Activated CD8-positive, alpha-beta memory T cell treated with anti-CD3 and anti-CD28 coated beads for 1 hour (primary cell): Measurements from ENCODE around the gene EIF3D.
"Not testable (repeated sequence)": the region's sequence is repeated elsewhere in the genome, so short reads cannot be mapped to it uniquely, and the experiment has no call there.

Source experiments
- DNase-seq, 2 donors: peaks; one replicate each; pipeline ENCODE4 v3.0.0-alpha.2; 2020; ENCODE audit warnings: low read depth in 1 of 2; ENCODE audit errors: extremely low read depth in 1 of 2

EIF3D gene

GRCh38 chr22:36550701-36551495 is 21.9 kb upstream of the EIF3D start:
- no peak for DNase-seq

GRCh38 chr22:36549033-36549432 is 20.1 kb upstream of the EIF3D start:
- no peak for DNase-seq

- no peak for DNase-seq
Observed at GRCh38 chr22:36548606-36549005, 19.6 kb upstream of the EIF3D start.

- DNase-seq, result no peak
Observed at GRCh38 chr22:36546932-36547331, 18.0 kb upstream of the EIF3D start.

GRCh38 chr22:36546092-36546804 is 17.3 kb upstream of the EIF3D start:
- DNase-seq, result no peak

GRCh38 chr22:36544107-36544620 is 15.2 kb upstream of the EIF3D start:
- DNase-seq, result no peak

GRCh38 chr22:36541831-36542411 is 13.0 kb upstream of the EIF3D start:
- no peak for DNase-seq

GRCh38 chr22:36540867-36541642 is 12.1 kb upstream of the EIF3D start:
- DNase-seq, result no peak

- no peak for DNase-seq
Observed at GRCh38 chr22:36538529-36538928, 9.6 kb upstream of the EIF3D start.

GRCh38 chr22:36536717-36537116 is 7.8 kb upstream of the EIF3D start:
- no peak for DNase-seq

- DNase-seq, result not testable (repeated sequence)
Observed at GRCh38 chr22:36533320-36533719, 4.4 kb upstream of the EIF3D start.

- DNase-seq, result no peak
Observed at GRCh38 chr22:36532466-36532865, 3.5 kb upstream of the EIF3D start.

GRCh38 chr22:36528341-36528740 is 625 bp downstream of the EIF3D start:
- no peak for DNase-seq

- no peak for DNase-seq
Observed at GRCh38 chr22:36522662-36523061, 6.3 kb downstream of the EIF3D start.

- no peak for DNase-seq
Observed at GRCh38 chr22:36520423-36520822, 8.5 kb downstream of the EIF3D start.

- not testable (repeated sequence) for DNase-seq
Observed at GRCh38 chr22:36519906-36520305, 9.1 kb downstream of the EIF3D start.

GRCh38 chr22:36514766-36515165 is 14.2 kb downstream of the EIF3D start:
- DNase-seq, result no peak

- DNase-seq, result no peak
Observed at GRCh38 chr22:36512991-36513390, 16.0 kb downstream of the EIF3D start.

- DNase-seq, result no peak
Observed at GRCh38 chr22:36512333-36512732, 16.6 kb downstream of the EIF3D start.

- DNase-seq, result no peak
Observed at GRCh38 chr22:36510966-36511881, 17.7 kb downstream of the EIF3D start.
